ENCODE measurements around the gene MYLK4. TPM values are rescaled to one million over a fixed set of nuclear protein-coding genes. Genes with fewer than 3 reads are reported as not detected.

Gene MYLK4
- total RNA-seq, 8 experiments from 2014 or later, result 0.18 to 1.4 (median 0.46) TPM

DNA sequence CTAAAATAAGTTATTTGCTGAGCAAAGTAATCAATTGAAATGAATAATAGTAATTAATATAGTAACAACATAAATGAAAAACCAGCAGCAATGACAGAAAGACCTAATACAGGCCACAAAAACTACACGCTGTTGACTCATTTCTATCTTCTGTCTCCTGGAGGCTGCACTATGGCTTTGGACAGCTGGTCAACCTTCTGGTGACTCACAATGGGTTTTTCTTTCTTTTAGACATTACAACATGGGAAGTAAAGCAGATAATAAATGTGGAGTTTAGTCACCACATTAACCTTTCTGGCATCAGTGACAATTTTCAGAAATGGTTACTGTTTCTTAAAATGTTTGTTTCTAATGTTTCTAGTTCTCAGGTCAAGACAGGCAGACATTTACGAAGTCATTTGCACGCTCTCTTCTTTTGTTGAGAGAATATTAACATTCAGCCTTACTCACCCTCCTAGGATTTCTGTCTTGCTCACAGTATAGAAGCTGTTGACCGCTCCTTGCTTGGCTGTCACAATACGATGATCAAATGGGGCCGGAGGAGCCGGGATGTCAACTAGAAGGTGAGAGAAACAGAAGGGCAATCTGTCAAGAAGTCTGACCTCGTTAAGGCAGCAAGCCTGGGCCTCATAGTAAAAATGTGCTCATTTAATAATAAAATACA lies 62.2 kb downstream of the MYLK4 start:
- Histone ChIP-seq H3K27ac (no peak overlapping the region), H3K4me3 (no peak overlapping the region), H3K4me1 (replicated peaks in 1 of 2) (peaks cover 11 to 22% of the 10 kb centered on the region in 2 donors)
- peak in 7 of 8 experiments; percentile 60 to 81 (median 74) for ATAC-seq (replicated peaks in 6 of 8)
- 51 to 98% (median 63%) methylated on average over 2 to 8 of the region's 8 CpGs for WGBS, 10 experiments
- in situ Hi-C loops (cut with MboI; ENCODE audit: low pct_unique_long_range_greater_than_20kb in 2 of 9, low sequenced_read_pairs in 9 of 9, unreplicated experiment in 9 of 9), result no loop called here

DNA sequence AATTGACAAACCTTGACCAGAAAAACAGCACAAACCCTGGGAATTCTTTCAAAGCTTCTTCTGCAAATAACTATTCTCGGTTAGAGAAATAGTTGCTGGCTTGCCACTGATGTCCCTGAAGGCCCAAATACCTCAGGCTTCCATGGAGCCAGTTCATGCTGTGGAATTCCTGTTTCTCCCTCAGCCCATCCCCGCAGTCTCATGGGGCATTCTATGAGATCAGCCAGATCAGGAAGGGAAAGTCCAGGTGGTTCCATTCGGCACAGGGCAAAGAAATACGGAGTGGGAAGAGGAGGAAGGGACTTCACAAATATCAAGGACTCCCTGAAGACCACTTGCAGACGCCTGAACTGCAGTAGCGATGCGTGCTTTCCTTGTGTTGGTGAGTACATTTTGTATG lies 63.3 kb downstream of the MYLK4 start:
- WGBS, 10 experiments, result 40 to 100% (median 90%) methylated on average over 1 to 5 of the region's 7 CpGs; no CpG with 5 or more reads in 4 of the 10 experiments
- no peak overlapping the region for H3K27ac ChIP-seq
- peaks cover 11 to 17% of the 10 kb centered on the region in 2 donors for H3K4me1 ChIP-seq (replicated peaks in 1 of 2)
- no peak overlapping the region for H3K4me3 ChIP-seq
- no peak for ATAC-seq (replicated peaks in 6 of 8)
- in situ Hi-C loops (cut with MboI; ENCODE audit: low pct_unique_long_range_greater_than_20kb in 2 of 9, low sequenced_read_pairs in 9 of 9, unreplicated experiment in 9 of 9), result no loop called here

DNA sequence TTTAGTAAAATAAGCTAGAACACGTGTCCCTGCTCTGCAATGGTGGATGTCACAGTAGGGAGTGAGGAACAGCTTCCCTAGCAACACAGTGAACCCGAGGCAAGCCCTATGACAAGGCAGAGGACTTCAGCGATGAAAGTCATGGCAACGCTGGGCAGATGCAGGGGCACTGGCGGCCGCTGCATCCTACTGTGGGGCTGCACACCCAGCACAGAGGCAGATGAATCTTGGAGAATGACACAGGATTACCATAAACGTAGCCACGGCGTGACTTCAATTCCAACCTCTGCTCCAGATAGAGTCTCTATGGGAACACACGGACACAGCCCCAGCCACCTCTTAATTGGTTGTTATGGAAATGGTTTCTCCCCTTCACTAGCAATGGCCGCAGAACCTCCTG lies 64.2 kb downstream of the MYLK4 start:
- 31 to 83% (median 76%) methylated on average over 1 to 11 of the region's 11 CpGs; no CpG with 5 or more reads in 1 of the 10 experiments for WGBS, 10 experiments
- in situ Hi-C loops (cut with MboI; ENCODE audit: low pct_unique_long_range_greater_than_20kb in 2 of 9, low sequenced_read_pairs in 9 of 9, unreplicated experiment in 9 of 9), result no loop called here
- H3K4me3 ChIP-seq, result no peak overlapping the region
- peak overlapping the region in 1 of 2 donors; percentile 35 for H3K27ac ChIP-seq
- ATAC-seq (replicated peaks in 6 of 8), result peak in 5 of 8 experiments; percentile 72 to 86 (median 76)
- peaks cover 11 to 17% of the 10 kb centered on the region in 2 donors for H3K4me1 ChIP-seq (replicated peaks in 1 of 2)

DNA sequence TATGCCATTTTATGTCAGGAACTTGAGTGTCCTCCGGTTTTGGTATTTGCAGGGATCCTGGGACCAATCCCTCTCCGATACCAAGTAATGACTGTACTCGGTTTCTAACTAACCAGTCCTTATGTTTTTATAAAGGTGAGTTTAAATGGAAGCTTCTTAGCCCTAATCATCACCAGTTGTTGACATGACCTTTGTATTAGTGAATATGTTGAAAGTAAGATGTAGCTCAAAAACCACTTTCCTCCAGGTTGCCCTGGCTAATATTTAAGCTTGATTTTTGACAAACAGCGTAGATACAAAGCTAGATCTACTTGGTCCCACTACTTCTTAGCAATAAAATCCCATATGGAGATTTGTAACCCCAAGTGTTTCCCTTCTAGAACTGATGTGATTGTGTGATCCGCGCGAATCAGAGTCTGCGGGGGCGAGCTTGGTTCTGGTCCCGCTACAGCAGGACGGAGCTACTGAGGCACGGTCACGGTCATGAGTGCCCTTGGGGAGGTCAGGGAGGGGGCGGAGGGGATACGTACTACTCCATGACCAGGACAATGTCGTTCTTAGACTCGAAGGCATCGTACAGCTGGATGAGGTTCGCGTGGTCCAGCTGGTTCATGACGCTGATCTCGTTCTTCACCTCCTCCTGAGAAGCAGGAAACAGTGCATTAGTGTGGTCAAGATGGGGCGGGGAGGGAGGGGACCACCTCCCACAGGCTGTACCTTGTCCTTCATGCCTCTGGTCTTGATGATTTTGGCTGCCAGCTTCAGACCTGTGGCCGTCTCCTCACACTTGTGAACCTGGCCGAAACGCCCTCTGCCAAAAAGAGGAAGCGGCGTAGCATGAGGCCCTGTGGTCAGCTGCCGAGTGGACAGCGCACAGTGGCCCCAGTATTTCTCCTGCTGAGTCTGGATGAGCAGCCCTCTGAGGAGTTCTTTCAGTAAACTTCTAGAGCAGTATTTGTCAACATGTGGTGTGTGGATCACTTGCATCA lies 65.7 kb downstream of the MYLK4 start:
- no peak overlapping the region for H3K4me3 ChIP-seq
- H3K27ac ChIP-seq, result no peak overlapping the region
- in situ Hi-C loops (cut with MboI; ENCODE audit: low pct_unique_long_range_greater_than_20kb in 2 of 9, low sequenced_read_pairs in 9 of 9, unreplicated experiment in 9 of 9), result no loop called here
- no peak for ATAC-seq (replicated peaks in 6 of 8)
- peaks cover 19 to 29% of the 10 kb centered on the region in 2 donors for H3K4me1 ChIP-seq (replicated peaks in 1 of 2)
- 79 to 94% (median 84%) methylated on average over 1 to 16 of the region's 30 CpGs; no CpG with 5 or more reads in 2 of the 10 experiments for WGBS, 10 experiments

DNA sequence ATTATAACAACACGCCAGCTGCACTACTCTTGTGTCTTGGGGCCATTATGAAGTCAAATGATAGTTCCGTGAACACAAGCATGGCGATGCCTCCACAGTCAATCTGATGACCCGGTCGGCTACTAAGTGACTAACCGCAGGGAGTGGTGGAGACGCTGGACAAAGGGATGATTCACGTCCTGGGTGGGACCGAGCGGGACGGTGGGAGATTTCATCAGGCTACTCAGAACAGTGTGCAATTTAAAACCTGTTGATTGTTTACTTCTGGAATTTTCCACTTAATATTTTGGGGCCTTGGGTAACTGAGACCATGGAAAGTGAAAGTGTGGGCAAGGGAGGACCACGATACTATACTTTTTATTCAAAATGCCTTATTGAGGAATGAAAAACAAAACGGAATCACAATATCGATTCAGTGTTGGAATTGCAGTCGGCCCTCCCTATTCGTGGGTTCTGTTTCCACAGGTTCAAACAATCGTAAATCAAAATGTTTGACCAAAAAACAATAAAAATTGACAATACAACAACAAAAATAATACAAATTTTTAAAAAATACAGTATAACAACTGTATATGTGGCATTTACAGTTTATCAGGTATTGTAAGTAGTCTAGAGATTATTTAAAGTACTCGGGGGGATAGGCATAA lies 66.5 kb downstream of the MYLK4 start:
- Histone ChIP-seq H3K27ac (no peak overlapping the region), H3K4me3 (no peak overlapping the region), H3K4me1 (replicated peaks in 1 of 2) (peaks cover 20 to 33% of the 10 kb centered on the region in 2 donors)
- ATAC-seq (replicated peaks in 6 of 8), result peak in 3 of 8 experiments; percentile 31 to 94 (median 91)
- in situ Hi-C loops (cut with MboI; ENCODE audit: low pct_unique_long_range_greater_than_20kb in 2 of 9, low sequenced_read_pairs in 9 of 9, unreplicated experiment in 9 of 9), result no loop called here
- WGBS, 10 experiments, result 31 to 96% (median 89%) methylated on average over 7 to 18 of the region's 18 CpGs

DNA sequence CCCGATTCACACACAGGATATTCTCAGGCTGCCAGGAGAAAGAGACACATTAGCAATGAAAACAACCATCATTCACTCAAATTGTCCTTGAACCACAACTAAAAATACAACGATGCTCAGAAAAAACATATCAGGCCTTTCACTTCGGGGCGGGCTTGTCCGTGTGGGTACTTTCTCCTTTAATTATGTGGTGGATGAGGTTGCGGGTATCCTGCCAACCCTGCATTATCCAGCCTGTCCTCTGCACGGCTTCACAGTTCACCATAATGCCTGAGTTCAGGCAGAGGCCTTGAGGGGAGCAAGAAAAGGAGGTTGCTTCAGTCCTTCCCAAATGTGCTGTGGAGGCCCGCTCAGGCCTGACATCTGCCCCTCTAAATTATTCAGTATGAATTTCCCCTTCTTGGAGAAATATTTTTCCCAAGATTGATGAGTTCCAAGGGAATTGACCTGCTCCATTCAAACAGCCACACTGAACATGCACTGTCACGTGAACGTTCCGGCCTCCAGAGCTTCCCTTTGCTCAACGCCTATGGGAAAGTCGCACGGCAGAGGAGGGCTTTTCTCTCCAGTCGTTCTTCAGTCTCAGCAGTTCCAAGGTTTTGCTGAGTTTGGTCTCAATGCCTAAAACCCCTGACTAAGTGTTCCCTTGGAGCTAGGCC lies 70.3 kb downstream of the MYLK4 start:
- in situ Hi-C loops (cut with MboI; ENCODE audit: low pct_unique_long_range_greater_than_20kb in 2 of 9, low sequenced_read_pairs in 9 of 9, unreplicated experiment in 9 of 9), result no loop called here
- ATAC-seq (replicated peaks in 6 of 8), result peak in 4 of 8 experiments; percentile 33 to 94 (median 91)
- peaks cover 9 to 16% of the 10 kb centered on the region in 2 donors for H3K4me1 ChIP-seq (replicated peaks in 1 of 2)
- WGBS, 10 experiments, result 63 to 87% (median 81%) methylated on average over 3 to 15 of the region's 15 CpGs; no CpG with 5 or more reads in 2 of the 10 experiments
- H3K4me3 ChIP-seq, result no peak overlapping the region
- H3K27ac ChIP-seq, result no peak overlapping the region

DNA sequence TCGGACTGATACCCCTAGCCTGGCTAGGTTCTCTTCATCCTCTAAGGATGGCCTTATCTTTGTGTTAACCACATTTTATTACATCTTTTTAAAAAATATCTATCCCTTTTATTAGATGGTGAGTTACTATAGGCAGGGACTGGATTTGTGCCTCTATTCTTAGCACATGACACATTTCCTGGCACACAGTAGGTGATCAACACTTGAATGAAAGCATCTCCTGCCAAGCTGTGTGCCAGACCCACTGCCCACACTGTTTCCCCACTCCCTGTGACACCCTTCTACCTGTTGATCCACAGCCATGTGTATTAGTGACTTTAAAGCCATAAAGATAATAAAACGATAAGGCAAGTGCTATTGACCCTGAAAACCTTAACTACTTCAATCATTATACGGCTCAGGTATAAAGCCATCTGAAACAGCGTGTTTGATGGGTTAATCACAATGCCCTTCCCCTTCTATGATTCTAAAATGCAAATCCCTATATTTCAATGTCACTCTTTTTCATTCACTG lies 73.6 kb downstream of the MYLK4 start:
- in situ Hi-C loops (cut with MboI; ENCODE audit: low pct_unique_long_range_greater_than_20kb in 2 of 9, low sequenced_read_pairs in 9 of 9, unreplicated experiment in 9 of 9), result no loop called here
- Histone ChIP-seq H3K4me1 (replicated peaks in 1 of 2) (peaks cover 9 to 16% of the 10 kb centered on the region in 2 donors), H3K4me3 (no peak overlapping the region), H3K27ac (no peak overlapping the region)
- ATAC-seq (replicated peaks in 6 of 8), result no peak
- WGBS, 10 experiments, result 49 to 100% (median 87%) methylated on average over 1 to 4 of the region's 4 CpGs; no CpG with 5 or more reads in 2 of the 10 experiments

DNA sequence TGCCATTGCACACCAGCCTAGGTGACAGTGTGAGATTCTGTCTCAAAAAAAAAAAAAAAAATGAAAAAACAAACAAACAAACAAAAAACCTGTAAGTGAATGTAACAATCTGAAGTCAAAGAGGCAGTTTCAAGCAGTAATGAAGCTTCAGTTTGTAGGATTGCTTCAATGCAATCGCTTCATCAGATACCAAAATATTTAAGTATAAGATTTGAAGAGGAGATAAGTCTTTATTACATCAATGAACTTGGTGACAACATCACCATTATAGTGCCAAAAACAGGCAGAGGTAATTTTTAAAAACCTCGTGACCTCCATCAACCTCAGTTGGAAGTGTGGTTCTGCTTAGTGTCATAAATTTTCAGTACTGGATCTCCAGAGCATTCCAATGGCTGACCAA lies 74.7 kb downstream of the MYLK4 start:
- Histone ChIP-seq H3K4me3 (no peak overlapping the region), H3K4me1 (replicated peaks in 1 of 2) (peaks cover 9 to 14% of the 10 kb centered on the region in 2 donors), H3K27ac (no peak overlapping the region)
- WGBS, 10 experiments, result 50 to 100% (median 79%) methylated on average over 1 to 2 of the region's 2 CpGs
- no peak for ATAC-seq (replicated peaks in 6 of 8)
- in situ Hi-C loops (cut with MboI; ENCODE audit: low pct_unique_long_range_greater_than_20kb in 2 of 9, low sequenced_read_pairs in 9 of 9, unreplicated experiment in 9 of 9), result no loop called here

DNA sequence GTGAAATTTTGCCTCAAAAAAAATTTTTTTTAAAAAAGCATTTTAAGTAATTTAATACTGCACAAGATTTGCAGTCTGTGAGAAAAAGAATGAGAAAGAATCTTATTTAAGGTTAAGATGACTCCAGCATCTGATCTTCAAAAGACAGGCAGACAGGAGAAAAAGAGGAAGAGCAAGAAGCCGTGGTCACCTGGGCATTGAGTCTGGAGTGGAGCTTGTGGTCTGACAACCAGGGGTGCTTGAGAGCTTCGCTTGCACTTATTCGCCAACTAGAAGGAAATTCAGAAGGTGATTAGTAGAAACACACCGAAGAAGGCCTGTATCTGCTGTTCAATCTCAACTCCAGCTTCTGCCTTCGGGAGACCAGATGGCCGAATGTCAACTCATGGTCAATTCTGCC lies 75.9 kb downstream of the MYLK4 start:
- Histone ChIP-seq H3K27ac (no peak overlapping the region), H3K4me1 (replicated peaks in 1 of 2) (peaks cover 0 to 2% of the 10 kb centered on the region in 2 donors), H3K4me3 (no peak overlapping the region)
- no peak for ATAC-seq (replicated peaks in 6 of 8)
- WGBS, 10 experiments, result 80 to 100% (median 95%) methylated on average over 2 to 6 of the region's 6 CpGs; no CpG with 5 or more reads in 2 of the 10 experiments
- in situ Hi-C loops (cut with MboI; ENCODE audit: low pct_unique_long_range_greater_than_20kb in 2 of 9, low sequenced_read_pairs in 9 of 9, unreplicated experiment in 9 of 9), result no loop called here

DNA sequence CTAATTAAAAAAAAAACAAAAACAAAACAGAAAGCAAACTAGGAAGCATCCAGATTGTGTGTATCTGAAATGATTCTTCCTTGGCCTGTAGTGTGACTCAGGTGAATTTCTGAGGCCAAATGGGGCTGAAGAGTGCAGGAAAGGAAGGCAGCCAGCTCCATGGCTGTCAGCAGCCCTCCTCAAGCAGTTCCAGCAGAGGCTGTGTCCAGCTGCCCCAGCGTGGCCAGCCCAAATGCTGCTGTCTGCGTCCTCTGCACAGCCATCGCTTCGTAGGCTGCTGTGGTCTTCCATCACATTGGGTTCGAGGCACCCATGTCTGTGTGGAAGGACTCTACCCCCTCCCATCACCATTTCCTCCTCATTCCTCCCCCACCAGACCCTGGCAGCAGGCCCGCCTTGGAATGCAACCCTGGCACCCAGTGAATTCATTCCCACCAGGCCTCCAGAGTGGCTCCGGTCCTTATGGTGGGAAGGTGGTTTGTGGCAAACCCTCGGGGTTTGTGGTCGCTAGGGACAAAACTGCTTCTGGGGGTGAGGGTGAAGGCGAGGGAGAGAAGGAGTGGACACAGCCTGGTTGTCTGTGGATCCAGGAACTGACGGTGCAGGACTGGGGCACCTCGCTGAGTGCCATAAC lies 81.5 kb downstream of the MYLK4 start:
- no peak for ATAC-seq (replicated peaks in 6 of 8)
- H3K4me3 ChIP-seq, result no peak overlapping the region
- in situ Hi-C loops (cut with MboI; ENCODE audit: low pct_unique_long_range_greater_than_20kb in 2 of 9, low sequenced_read_pairs in 9 of 9, unreplicated experiment in 9 of 9), result no loop called here
- no peaks in the 10 kb centered on the region for H3K4me1 ChIP-seq (replicated peaks in 1 of 2)
- H3K27ac ChIP-seq, result no peak overlapping the region
- WGBS, 10 experiments, result 72 to 100% (median 95%) methylated on average over 1 to 7 of the region's 12 CpGs; no CpG with 5 or more reads in 4 of the 10 experiments

DNA sequence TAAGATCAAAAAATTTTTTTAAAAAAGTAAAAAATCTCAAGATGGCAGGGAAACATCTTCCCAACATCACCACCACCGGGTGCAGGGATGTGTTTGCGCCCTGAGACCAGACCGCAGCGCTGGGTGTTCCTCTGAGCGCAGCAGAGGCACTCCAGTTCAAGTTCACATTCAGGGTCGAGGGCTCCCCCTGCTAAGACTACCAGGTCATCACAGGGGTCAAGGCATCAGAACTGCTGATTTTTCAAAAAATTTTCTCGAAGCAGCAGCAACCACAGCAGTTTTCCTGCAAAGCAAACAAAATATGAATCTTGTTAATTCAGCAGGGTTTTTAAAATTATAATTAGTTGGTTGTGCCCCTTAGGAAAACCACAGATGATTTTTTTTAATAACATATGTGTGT lies 83.1 kb downstream of the MYLK4 start:
- no peak for ATAC-seq (replicated peaks in 6 of 8)
- H3K4me1 ChIP-seq (replicated peaks in 1 of 2), result no peaks in the 10 kb centered on the region
- in situ Hi-C loops (cut with MboI; ENCODE audit: low pct_unique_long_range_greater_than_20kb in 2 of 9, low sequenced_read_pairs in 9 of 9, unreplicated experiment in 9 of 9), result no loop called here
- no peak overlapping the region for H3K4me3 ChIP-seq
- no peak overlapping the region for H3K27ac ChIP-seq
- WGBS, 10 experiments, result 0 to 90% (median 80%) methylated on average over 1 to 6 of the region's 7 CpGs; no CpG with 5 or more reads in 1 of the 10 experiments
